HEK293 (cell line): ENCODE data around the gene SRCIN1.

ENCODE experiments used
- EGR2 ChIP-seq: fragments of 450-650 bp; formaldehyde crosslinking; IDR thresholded peaks from 2 replicates; pipeline ENCODE4 v1.5.1; 2016; ENCODE audit warnings: low read depth, missing biosample characterization, missing genetic modification characterization
- GLIS1 ChIP-seq: fragments of 450-650 bp; formaldehyde crosslinking; IDR thresholded peaks from 2 replicates; pipeline ENCODE4 v1.5.1; 2016; ENCODE audit warnings: missing biosample characterization, missing genetic modification characterization
- GLIS2 ChIP-seq: fragments of 450-650 bp; formaldehyde crosslinking; IDR thresholded peaks from 2 replicates; pipeline ENCODE4 v1.5.1; 2016; ENCODE audit warnings: missing biosample characterization, missing genetic modification characterization
- HOXD13 ChIP-seq: sonication (generic); formaldehyde crosslinking; IDR thresholded peaks from 2 replicates; pipeline ENCODE4 v1.8.0; 2022; ENCODE audit warnings: missing genetic modification reagents, borderline replicate concordance
- KLF1 ChIP-seq: fragments of 450-650 bp; formaldehyde crosslinking; IDR thresholded peaks from 2 replicates; pipeline ENCODE4 v1.5.1; 2016; ENCODE audit warnings: missing biosample characterization, missing genetic modification characterization
- SCRT2 ChIP-seq: fragments of 450-650 bp; formaldehyde crosslinking; IDR thresholded peaks from 2 replicates; pipeline ENCODE4 v1.5.1; 2016; ENCODE audit warnings: missing biosample characterization, missing genetic modification characterization
- ZFHX2 ChIP-seq: fragments of 450-650 bp; formaldehyde crosslinking; conservative IDR thresholded peaks from 2 replicates; pipeline ENCODE4 v1.5.1; 2016; ENCODE audit warnings: missing biosample characterization, missing genetic modification characterization
- ZFP69B ChIP-seq: fragments of 450-650 bp; formaldehyde crosslinking; IDR thresholded peaks from 2 replicates; pipeline ENCODE4 v1.5.1; 2016; ENCODE audit warnings: missing biosample characterization, missing genetic modification characterization
- ZNF140 ChIP-seq: fragments of 450-650 bp; formaldehyde crosslinking; IDR thresholded peaks from 2 replicates; pipeline ENCODE4 v1.5.1; 2016; ENCODE audit warnings: missing biosample characterization, missing genetic modification characterization
- ZNF175 ChIP-seq: fragments of 450-650 bp; formaldehyde crosslinking; IDR thresholded peaks from 2 replicates; pipeline ENCODE4 v1.5.1; 2016; ENCODE audit warnings: missing biosample characterization, missing genetic modification characterization
- ZNF19 ChIP-seq: fragments of 450-650 bp; formaldehyde crosslinking; IDR thresholded peaks from 2 replicates; pipeline ENCODE4; 2016; ENCODE audit warnings: missing biosample characterization, missing genetic modification characterization, low read depth
- ZNF324 ChIP-seq: fragments of 450-650 bp; formaldehyde crosslinking; IDR thresholded peaks from 2 replicates; pipeline ENCODE4 v1.5.1; 2016; ENCODE audit warnings: missing biosample characterization, missing genetic modification characterization
- ZNF335 ChIP-seq: fragments of 450-650 bp; formaldehyde crosslinking; conservative IDR thresholded peaks from 2 replicates; pipeline ENCODE4 v1.5.1; 2016; ENCODE audit warnings: missing biosample characterization, missing genetic modification characterization
- ZNF341 ChIP-seq: fragments of 450-650 bp; formaldehyde crosslinking; IDR thresholded peaks from 2 replicates; pipeline ENCODE4; 2016; ENCODE audit warnings: low read depth, missing biosample characterization, missing genetic modification characterization
- ZNF354C ChIP-seq: fragments of 450-650 bp; formaldehyde crosslinking; IDR thresholded peaks from 2 replicates; pipeline ENCODE4 v1.5.1; 2016; ENCODE audit warnings: missing biosample characterization, missing genetic modification characterization, low read depth, borderline replicate concordance
- ZNF394 ChIP-seq: fragments of 450-650 bp; formaldehyde crosslinking; IDR thresholded peaks from 2 replicates; pipeline ENCODE4 v1.5.1; 2016; ENCODE audit warnings: missing biosample characterization, missing genetic modification characterization, mild to moderate bottlenecking, moderate library complexity, borderline replicate concordance
- ZNF416 ChIP-seq: fragments of 450-650 bp; formaldehyde crosslinking; IDR thresholded peaks from 2 replicates; pipeline ENCODE4 v1.5.1; 2016; ENCODE audit warnings: missing biosample characterization, missing genetic modification characterization
- ZNF521 ChIP-seq: fragments of 450-650 bp; formaldehyde crosslinking; IDR thresholded peaks from 2 replicates; pipeline ENCODE4 v1.5.1; 2017; ENCODE audit warnings: missing biosample characterization, mild to moderate bottlenecking, missing genetic modification characterization
- ZNF548 ChIP-seq: fragments of 450-650 bp; formaldehyde crosslinking; IDR thresholded peaks from 2 replicates; pipeline ENCODE4 v1.5.1; 2016; ENCODE audit warnings: missing biosample characterization, missing genetic modification characterization
- ZNF600 ChIP-seq: fragments of 450-650 bp; formaldehyde crosslinking; IDR thresholded peaks from 2 replicates; pipeline ENCODE4 v1.5.1; 2016; ENCODE audit warnings: missing biosample characterization, missing genetic modification characterization
- ZNF610 ChIP-seq: fragments of 450-650 bp; formaldehyde crosslinking; IDR thresholded peaks from 2 replicates; pipeline ENCODE4 v1.5.1; 2016; ENCODE audit warnings: missing biosample characterization, missing genetic modification characterization, borderline replicate concordance
- ZSCAN16 ChIP-seq: fragments of 450-650 bp; formaldehyde crosslinking; IDR thresholded peaks from 2 replicates; pipeline ENCODE4 v1.5.1; 2016; ENCODE audit warnings: missing biosample characterization, missing genetic modification characterization
- ZSCAN23 ChIP-seq: fragments of 450-650 bp; formaldehyde crosslinking; IDR thresholded peaks from 2 replicates; pipeline ENCODE4 v1.5.1; 2016; ENCODE audit warnings: missing biosample characterization, missing genetic modification characterization
- TF ChIP-seq, protein P1 (sequence below): fragments of 450-650 bp; formaldehyde crosslinking; IDR thresholded peaks from 2 replicates; pipeline ENCODE4 v1.5.1; 2016; ENCODE audit warnings: missing biosample characterization, missing genetic modification characterization
- TF ChIP-seq, protein P2 (sequence below): fragments of 450-650 bp; formaldehyde crosslinking; IDR thresholded peaks from 2 replicates; pipeline ENCODE4 v1.5.1; 2016; ENCODE audit warnings: missing biosample characterization, missing genetic modification characterization
- TF ChIP-seq, protein P3 (sequence below): fragments of 450-650 bp; formaldehyde crosslinking; IDR thresholded peaks from 2 replicates; pipeline ENCODE4 v1.5.1; 2016; ENCODE audit warnings: missing biosample characterization, missing genetic modification characterization
- TF ChIP-seq, protein P4 (sequence below): fragments of 450-650 bp; formaldehyde crosslinking; IDR thresholded peaks from 2 replicates; pipeline ENCODE4 v1.5.1; 2016; ENCODE audit warnings: missing biosample characterization, missing genetic modification characterization

Gene SRCIN1

DNA sequence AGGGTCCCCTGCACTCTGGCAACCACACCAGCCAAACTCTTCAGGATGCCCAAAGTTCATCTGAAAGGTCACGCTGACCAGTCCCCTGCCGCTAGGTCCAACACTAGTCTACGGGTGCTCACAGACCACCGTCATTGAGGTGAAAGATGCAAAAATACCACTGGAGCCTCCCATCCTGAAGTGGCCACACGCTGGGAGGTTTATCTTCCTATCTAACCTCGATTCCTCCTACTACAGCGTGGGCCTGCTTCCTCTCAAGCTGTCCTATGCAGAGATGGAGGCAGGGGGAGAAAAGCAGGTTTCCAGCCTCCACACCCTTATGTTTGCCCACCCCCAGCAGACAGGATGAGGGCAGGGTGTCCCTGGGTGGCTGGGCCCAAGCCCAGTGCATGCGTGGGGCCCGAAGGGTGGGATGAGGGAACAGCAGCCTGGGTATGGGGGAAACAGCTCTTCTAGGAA lies 6.3 kb downstream of the SRCIN1 start (continued):
- TF ChIP-seq, protein P1, sequence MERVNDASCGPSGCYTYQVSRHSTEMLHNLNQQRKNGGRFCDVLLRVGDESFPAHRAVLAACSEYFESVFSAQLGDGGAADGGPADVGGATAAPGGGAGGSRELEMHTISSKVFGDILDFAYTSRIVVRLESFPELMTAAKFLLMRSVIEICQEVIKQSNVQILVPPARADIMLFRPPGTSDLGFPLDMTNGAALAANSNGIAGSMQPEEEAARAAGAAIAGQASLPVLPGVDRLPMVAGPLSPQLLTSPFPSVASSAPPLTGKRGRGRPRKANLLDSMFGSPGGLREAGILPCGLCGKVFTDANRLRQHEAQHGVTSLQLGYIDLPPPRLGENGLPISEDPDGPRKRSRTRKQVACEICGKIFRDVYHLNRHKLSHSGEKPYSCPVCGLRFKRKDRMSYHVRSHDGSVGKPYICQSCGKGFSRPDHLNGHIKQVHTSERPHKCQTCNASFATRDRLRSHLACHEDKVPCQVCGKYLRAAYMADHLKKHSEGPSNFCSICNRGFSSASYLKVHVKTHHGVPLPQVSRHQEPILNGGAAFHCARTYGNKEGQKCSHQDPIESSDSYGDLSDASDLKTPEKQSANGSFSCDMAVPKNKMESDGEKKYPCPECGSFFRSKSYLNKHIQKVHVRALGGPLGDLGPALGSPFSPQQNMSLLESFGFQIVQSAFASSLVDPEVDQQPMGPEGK (tag by site-specific recombination), result no peak
- TF ChIP-seq ZNF140 (no peak), EGR2 (tag by site-specific recombination) (peak; percentile 94), ZNF416 (tag by site-specific recombination) (no peak), ZNF521 (tag by site-specific recombination) (no peak), ZNF324 (tag by site-specific recombination) (no peak), SCRT2 (tag by site-specific recombination) (no peak), ZNF341 (tag by site-specific recombination) (peak; percentile 97), ZFP69B (tag by site-specific recombination) (no peak), ZFHX2 (peak; percentile 92), ZNF548 (tag by site-specific recombination) (no peak), ZSCAN16 (tag by site-specific recombination) (no peak), ZNF354C (tag by site-specific recombination) (no peak), ZNF175 (tag by site-specific recombination) (no peak), GLIS1 (tag by site-specific recombination) (peak; percentile 61), GLIS2 (peak; percentile 57; the same call in 1 of the 2 replicates), ZNF335 (tag by site-specific recombination) (no peak), HOXD13 (CRISPR knock-in tag) (no peak), ZNF600 (tag by site-specific recombination) (no peak), KLF1 (tag by site-specific recombination) (no peak), ZNF394 (tag by site-specific recombination) (peak; percentile 13; the same call in 1 of the 2 replicates), ZNF19 (tag by site-specific recombination) (no peak), ZNF610 (no peak), ZSCAN23 (no peak)
- TF ChIP-seq, protein P2, sequence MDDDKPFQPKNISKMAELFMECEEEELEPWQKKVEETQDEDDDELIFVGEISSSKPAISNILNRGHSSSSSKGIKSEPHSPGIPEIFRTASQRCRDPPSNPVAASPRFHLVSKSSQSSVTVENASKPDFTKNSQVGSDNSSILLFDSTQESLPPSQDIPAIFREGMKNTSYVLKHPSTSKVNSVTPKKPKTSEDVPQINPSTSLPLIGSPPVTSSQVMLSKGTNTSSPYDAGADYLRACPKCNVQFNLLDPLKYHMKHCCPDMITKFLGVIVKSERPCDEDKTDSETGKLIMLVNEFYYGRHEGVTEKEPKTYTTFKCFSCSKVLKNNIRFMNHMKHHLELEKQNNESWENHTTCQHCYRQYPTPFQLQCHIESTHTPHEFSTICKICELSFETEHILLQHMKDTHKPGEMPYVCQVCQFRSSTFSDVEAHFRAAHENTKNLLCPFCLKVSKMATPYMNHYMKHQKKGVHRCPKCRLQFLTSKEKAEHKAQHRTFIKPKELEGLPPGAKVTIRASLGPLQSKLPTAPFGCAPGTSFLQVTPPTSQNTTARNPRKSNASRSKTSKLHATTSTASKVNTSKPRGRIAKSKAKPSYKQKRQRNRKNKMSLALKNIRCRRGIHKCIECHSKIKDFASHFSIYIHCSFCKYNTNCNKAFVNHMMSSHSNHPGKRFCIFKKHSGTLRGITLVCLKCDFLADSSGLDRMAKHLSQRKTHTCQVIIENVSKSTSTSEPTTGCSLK (tag by site-specific recombination), result no peak
- TF ChIP-seq, protein P3, sequence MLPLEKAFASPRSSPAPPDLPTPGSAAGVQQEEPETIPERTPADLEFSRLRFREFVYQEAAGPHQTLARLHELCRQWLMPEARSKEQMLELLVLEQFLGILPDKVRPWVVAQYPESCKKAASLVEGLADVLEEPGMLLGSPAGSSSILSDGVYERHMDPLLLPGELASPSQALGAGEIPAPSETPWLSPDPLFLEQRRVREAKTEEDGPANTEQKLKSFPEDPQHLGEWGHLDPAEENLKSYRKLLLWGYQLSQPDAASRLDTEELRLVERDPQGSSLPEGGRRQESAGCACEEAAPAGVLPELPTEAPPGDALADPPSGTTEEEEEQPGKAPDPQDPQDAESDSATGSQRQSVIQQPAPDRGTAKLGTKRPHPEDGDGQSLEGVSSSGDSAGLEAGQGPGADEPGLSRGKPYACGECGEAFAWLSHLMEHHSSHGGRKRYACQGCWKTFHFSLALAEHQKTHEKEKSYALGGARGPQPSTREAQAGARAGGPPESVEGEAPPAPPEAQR, result no peak
- TF ChIP-seq, protein P4, sequence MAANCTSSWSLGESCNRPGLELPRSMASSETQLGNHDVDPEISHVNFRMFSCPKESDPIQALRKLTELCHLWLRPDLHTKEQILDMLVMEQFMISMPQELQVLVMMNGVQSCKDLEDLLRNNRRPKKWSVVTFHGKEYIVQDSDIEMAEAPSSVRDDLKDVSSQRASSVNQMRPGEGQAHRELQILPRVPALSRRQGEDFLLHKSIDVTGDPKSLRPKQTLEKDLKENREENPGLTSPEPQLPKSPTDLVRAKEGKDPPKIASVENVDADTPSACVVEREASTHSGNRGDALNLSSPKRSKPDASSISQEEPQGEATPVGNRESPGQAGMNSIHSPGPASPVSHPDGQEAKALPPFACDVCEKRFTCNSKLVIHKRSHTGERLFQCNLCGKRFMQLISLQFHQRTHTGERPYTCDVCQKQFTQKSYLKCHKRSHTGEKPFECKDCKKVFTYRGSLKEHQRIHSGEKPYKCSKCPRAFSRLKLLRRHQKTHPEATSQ (tag by site-specific recombination), result no peak
- TF ChIP-seq, all 188 proteins: peak for 7
